CD14-positive monocyte (primary cell): ENCODE results near the gene TIMMDC1. TPM values are rescaled to one million over a fixed set of nuclear protein-coding genes. Genes with fewer than 3 reads are reported as not detected.
A peak's percentile ranks its signal among the peaks of the same experiment; 100 is the strongest.
"Not testable (repeated sequence)": the region's sequence is repeated elsewhere in the genome, so short reads cannot be mapped to it uniquely, and the experiment has no call there.

Experiments
- DNase-seq, 3 donors: peaks; one replicate each; pipeline ENCODE4 v3.0.0-alpha.2; 2011 to 2022
- H2AFZ ChIP-seq: 2 replicates; pipeline ENCODE4 v1.6.0; 2012; ENCODE audit warnings: mild to moderate bottlenecking, low read depth, low read length, inconsistent platforms; ENCODE audit not compliant: insufficient read depth, poor library complexity, severe bottlenecking
- H3K27ac ChIP-seq, 2 donors: 1 replicate in 1 of 2; 2 replicates in 1 of 2; pipeline ENCODE4 v1.5.1; 2012 to 2013; ENCODE audit warnings: low read length in 2 of 2, control low read depth in 1 of 2, inconsistent platforms in 1 of 2, low read depth in 1 of 2, mild to moderate bottlenecking in 1 of 2
- H3K27me3 ChIP-seq, 2 donors: one replicate each; pipeline versions ENCODE4 v1.6.0 to v1.6.1; 2011 to 2013; ENCODE audit warnings: low read length in 2 of 2; ENCODE audit not compliant: control insufficient read depth in 2 of 2, insufficient read depth in 2 of 2
- H3K36me3 ChIP-seq, 2 donors: replicated peaks in 1 of 2; 1 replicate in 1 of 2; 2 replicates in 1 of 2; pipeline versions ENCODE4 v1.5.1 to v1.6.1; 2012 to 2013; ENCODE audit warnings: low read length in 2 of 2, control low read depth in 1 of 2, inconsistent platforms in 1 of 2, mild to moderate bottlenecking in 1 of 2; ENCODE audit not compliant: insufficient read depth in 2 of 2, control insufficient read depth in 1 of 2
- H3K4me1 ChIP-seq, 2 donors: 1 replicate in 1 of 2; 2 replicates in 1 of 2; pipeline versions ENCODE4 v1.5.1 to v1.6.1; 2012 to 2013; ENCODE audit warnings: low read length in 2 of 2, control low read depth in 1 of 2, inconsistent platforms in 1 of 2, mild to moderate bottlenecking in 1 of 2, moderate library complexity in 1 of 2; ENCODE audit not compliant: insufficient read depth in 2 of 2, control insufficient read depth in 1 of 2
- H3K4me2 ChIP-seq: replicated peaks from 2 replicates; pipeline ENCODE3; 2012; ENCODE audit warnings: low read length, moderate library complexity, mild to moderate bottlenecking; ENCODE audit not compliant: poor library complexity, severe bottlenecking; ENCODE audit errors: extremely low read depth
- H3K4me3 ChIP-seq, 3 experiments: fragments of 200-600 bp in 1 of 3; sonication (generic) in 1 of 3; replicated peaks in 1 of 3; 1 replicate in 2 of 3; 2 replicates in 1 of 3; pipeline ENCODE4 v1.5.1; 2011 to 2013; ENCODE audit warnings: low read length in 3 of 3, mild to moderate bottlenecking in 3 of 3, control low read depth in 2 of 3, low read depth in 2 of 3, inconsistent platforms in 1 of 3, moderate library complexity in 1 of 3
- H3K79me2 ChIP-seq: 2 replicates; pipeline ENCODE4 v1.6.0; 2012; ENCODE audit warnings: mild to moderate bottlenecking, control low read depth, inconsistent platforms, low read length, moderate library complexity; ENCODE audit not compliant: insufficient read depth
- H3K9ac ChIP-seq: 2 replicates; pipeline ENCODE4 v1.6.0; 2017; ENCODE audit warnings: low read length, mild to moderate bottlenecking; ENCODE audit not compliant: insufficient read depth, poor library complexity, severe bottlenecking
- H3K9me3 ChIP-seq, 2 donors: replicated peaks in 1 of 2; 1 replicate in 1 of 2; 2 replicates in 1 of 2; pipeline versions ENCODE4 v1.5.1 to v1.6.1; 2012 to 2013; ENCODE audit warnings: low read length in 2 of 2, control low read depth in 1 of 2; ENCODE audit not compliant: control insufficient read depth in 1 of 2, insufficient read depth in 1 of 2
- H4K20me1 ChIP-seq: 2 replicates; pipeline ENCODE4 v1.6.0; 2012; ENCODE audit warnings: mild to moderate bottlenecking, low read length, control low read depth, moderate library complexity; ENCODE audit not compliant: insufficient read depth
- H3K27ac Mint-ChIP-seq, 7 donors: one replicate each; pipeline ENCODE4 v1.8.0; 2020; ENCODE audit warnings: mild to moderate bottlenecking in 7 of 7, mixed read lengths in 7 of 7, moderate library complexity in 6 of 7, inconsistent platforms in 2 of 7
- H3K27me3 Mint-ChIP-seq, 3 donors: one replicate each; pipeline ENCODE4 v1.8.0; 2021 to 2022; ENCODE audit warnings: low read depth in 3 of 3, mild to moderate bottlenecking in 3 of 3, mixed read lengths in 3 of 3, moderate library complexity in 3 of 3, inconsistent platforms in 1 of 3
- H3K36me3 Mint-ChIP-seq, 2 donors: one replicate each; pipeline ENCODE4 v1.8.0; 2020; ENCODE audit warnings: mixed read lengths in 2 of 2, inconsistent platforms in 1 of 2, mild to moderate bottlenecking in 1 of 2
- H3K4me1 Mint-ChIP-seq: one replicate; pipeline ENCODE4 v1.8.0; 2020; ENCODE audit warnings: mild to moderate bottlenecking, mixed read lengths
- H3K4me3 Mint-ChIP-seq, 2 donors: one replicate each; pipeline ENCODE4 v1.8.0; 2020; ENCODE audit warnings: mild to moderate bottlenecking in 2 of 2, mixed read lengths in 2 of 2, moderate library complexity in 1 of 2
- H3K9me3 Mint-ChIP-seq, 7 donors: one replicate each; pipeline ENCODE4 v1.8.0; 2020 to 2022; ENCODE audit warnings: mixed read lengths in 7 of 7, mild to moderate bottlenecking in 6 of 7, moderate library complexity in 6 of 7, inconsistent platforms in 2 of 7
- WGBS: methylation state at CpG from one replicate; pipeline ENCODE4 v1.1.5; 2013; ENCODE audit warnings: missing lambda C conversion rate; ENCODE audit not compliant: insufficient coverage; 5-methylcytosine and 5-hydroxymethylcytosine counted together
- intact Hi-C, 2 donors: fragments of 100-400 bp; cut with micrococcal nuclease; formaldehyde crosslinking; loops; one replicate each; pipeline versions ENCODE4 v1.15.0 to v1.15.1; 2023
- polyA plus RNA-seq, 3 donors: library from polyadenylated mRNA; depleted of rRNA in 1 of 3; unstranded in 2 of 3; stranded (reverse) in 1 of 3; fragments of 300-500 nt in 2 of 3; fragments of >200 nt in 1 of 3; fragmentation: Illumina TruSeq in 2 of 3; gene quantifications; 1 replicate in 2 of 3; 2 replicates in 1 of 3; pipeline ENCODE4 v1.2.3, GENCODE V29; 2012 to 2021
- TF ChIP-seq, protein P1 (sequence below): fragments of 200-600 bp; IDR thresholded peaks from one replicate; pipeline ENCODE4 v1.8.0; 2022; ENCODE audit warnings: antibody characterized with exemption, mild to moderate bottlenecking

Gene TIMMDC1
- polyA plus RNA-seq, 3 donors, result 34.1 to 81.1 (median 78.2) TPM

DNA sequence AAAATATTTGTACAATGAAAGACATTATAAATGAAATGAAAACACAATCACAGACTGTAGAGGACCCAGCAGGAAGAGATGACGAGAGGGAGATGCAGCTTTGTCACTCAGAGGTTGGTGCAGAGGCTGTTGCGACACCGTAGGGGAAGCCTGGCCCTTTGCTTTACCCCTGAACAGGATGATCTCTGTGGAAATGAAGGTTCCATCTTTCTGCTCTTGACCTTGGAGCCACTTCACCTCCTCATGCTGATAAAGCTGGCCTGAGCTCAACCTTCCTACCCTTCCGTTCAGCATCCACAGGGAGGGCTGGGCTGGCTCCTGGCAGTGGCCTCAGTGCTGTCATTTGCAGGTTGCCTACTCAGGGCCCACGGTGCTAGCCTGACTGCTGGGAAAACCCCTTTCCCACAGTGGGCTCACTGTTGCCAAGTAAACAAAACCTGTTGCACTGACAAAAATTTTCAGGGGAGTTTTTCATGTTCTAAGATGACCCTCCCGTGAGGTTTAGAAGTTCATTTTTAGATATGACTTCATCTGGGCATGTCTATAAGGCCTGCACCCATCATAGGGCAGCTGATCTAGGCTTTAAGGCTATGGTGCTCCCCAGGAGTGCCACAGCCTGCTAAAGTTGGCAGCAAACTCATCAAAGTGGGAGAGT is 64.1 kb downstream of the TIMMDC1 start:
- H3K9me3 ChIP-seq, result no peaks in the 10 kb centered on the region
- Mint-ChIP-seq H3K27me3 (peaks cover 0 to 2% (median 1%) of the 10 kb centered on the region in 3 donors), H3K36me3 (peaks cover 0 to 2% of the 10 kb centered on the region in 2 donors), H3K4me1 (peaks cover 37% of the 10 kb centered on the region), H3K27ac (peak overlapping the region; percentile 94 to 98 (median 97)), H3K4me3 (peak overlapping the region in 1 of 2 donors; percentile 30), H3K9me3 (no peaks in the 10 kb centered on the region)
- H4K20me1 ChIP-seq, result no peaks in the 10 kb centered on the region
- peak; percentile 91 to 97 (median 92) for DNase-seq
- H3K27ac ChIP-seq, result peak overlapping the region; percentile 85 to 95
- no peak overlapping the region for H3K4me3 ChIP-seq
- peaks cover 31 to 33% of the 10 kb centered on the region in 2 donors for H3K4me1 ChIP-seq
- H3K27me3 ChIP-seq, result no peaks in the 10 kb centered on the region
- WGBS, result 33% methylated on average over 5 of the region's 6 CpGs
- H3K36me3 ChIP-seq, result no peaks in the 10 kb centered on the region
- no peak overlapping the region for H3K4me2 ChIP-seq
- intact Hi-C loops, result loop anchor here in 1 of 2 donors (1.0 kb wide), 1 partner anchor 76 kb away; no protein-coding TSS in a partner anchor
- TF ChIP-seq, protein P1, sequence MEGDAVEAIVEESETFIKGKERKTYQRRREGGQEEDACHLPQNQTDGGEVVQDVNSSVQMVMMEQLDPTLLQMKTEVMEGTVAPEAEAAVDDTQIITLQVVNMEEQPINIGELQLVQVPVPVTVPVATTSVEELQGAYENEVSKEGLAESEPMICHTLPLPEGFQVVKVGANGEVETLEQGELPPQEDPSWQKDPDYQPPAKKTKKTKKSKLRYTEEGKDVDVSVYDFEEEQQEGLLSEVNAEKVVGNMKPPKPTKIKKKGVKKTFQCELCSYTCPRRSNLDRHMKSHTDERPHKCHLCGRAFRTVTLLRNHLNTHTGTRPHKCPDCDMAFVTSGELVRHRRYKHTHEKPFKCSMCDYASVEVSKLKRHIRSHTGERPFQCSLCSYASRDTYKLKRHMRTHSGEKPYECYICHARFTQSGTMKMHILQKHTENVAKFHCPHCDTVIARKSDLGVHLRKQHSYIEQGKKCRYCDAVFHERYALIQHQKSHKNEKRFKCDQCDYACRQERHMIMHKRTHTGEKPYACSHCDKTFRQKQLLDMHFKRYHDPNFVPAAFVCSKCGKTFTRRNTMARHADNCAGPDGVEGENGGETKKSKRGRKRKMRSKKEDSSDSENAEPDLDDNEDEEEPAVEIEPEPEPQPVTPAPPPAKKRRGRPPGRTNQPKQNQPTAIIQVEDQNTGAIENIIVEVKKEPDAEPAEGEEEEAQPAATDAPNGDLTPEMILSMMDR, result no peak
- peak overlapping the region; percentile 45 for H3K9ac ChIP-seq
- H2AFZ ChIP-seq, result peak overlapping the region; percentile 17
- no peaks in the 10 kb centered on the region for H3K79me2 ChIP-seq

DNA sequence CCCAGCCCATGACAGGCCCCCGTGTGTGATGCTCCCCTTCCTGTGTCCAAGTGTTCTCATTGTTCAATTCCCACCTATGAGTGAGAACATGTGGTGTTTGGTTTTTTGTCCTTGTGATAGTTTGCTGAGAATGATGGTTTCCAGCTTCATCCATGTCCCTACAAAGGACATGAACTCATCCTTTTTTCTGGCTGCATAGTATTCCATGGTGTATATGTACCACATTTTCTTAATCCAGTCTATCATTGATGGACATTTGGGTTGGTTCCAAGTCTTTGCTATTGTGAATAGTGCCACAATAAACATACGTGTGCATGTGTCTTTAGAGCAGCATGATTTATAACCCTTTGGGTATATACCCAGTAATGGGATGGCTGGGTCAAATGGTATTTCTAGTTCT is 65.0 kb downstream of the TIMMDC1 start:
- H3K27ac Mint-ChIP-seq, result peak overlapping the region in 2 of 7 donors; percentile 43 to 94
- H4K20me1 ChIP-seq, H3K27ac ChIP-seq, H3K36me3 ChIP-seq, H3K4me2 ChIP-seq, H3K79me2 ChIP-seq, H3K27me3 ChIP-seq, H3K4me3 Mint-ChIP-seq, H3K4me3 ChIP-seq, DNase-seq, H2AFZ ChIP-seq, H3K9me3 ChIP-seq, H3K9ac ChIP-seq, intact Hi-C loops, H3K27me3 Mint-ChIP-seq, H3K36me3 Mint-ChIP-seq, H3K9me3 Mint-ChIP-seq: not testable (repeated sequence)
- H3K4me1 Mint-ChIP-seq, result peaks cover 29% of the 10 kb centered on the region
- H3K4me1 ChIP-seq, result peaks cover 26 to 28% of the 10 kb centered on the region in 2 donors
- WGBS, result no CpG with 5 or more reads among the region's 2 CpGs
